ENCODE data around the gene NIM1K. TPM values are rescaled to one million over a fixed set of nuclear protein-coding genes. Genes with fewer than 3 reads are reported as not detected.

NIM1K gene
- total RNA-seq, 1 donor from 2014 or later = 4.8 TPM

DNA sequence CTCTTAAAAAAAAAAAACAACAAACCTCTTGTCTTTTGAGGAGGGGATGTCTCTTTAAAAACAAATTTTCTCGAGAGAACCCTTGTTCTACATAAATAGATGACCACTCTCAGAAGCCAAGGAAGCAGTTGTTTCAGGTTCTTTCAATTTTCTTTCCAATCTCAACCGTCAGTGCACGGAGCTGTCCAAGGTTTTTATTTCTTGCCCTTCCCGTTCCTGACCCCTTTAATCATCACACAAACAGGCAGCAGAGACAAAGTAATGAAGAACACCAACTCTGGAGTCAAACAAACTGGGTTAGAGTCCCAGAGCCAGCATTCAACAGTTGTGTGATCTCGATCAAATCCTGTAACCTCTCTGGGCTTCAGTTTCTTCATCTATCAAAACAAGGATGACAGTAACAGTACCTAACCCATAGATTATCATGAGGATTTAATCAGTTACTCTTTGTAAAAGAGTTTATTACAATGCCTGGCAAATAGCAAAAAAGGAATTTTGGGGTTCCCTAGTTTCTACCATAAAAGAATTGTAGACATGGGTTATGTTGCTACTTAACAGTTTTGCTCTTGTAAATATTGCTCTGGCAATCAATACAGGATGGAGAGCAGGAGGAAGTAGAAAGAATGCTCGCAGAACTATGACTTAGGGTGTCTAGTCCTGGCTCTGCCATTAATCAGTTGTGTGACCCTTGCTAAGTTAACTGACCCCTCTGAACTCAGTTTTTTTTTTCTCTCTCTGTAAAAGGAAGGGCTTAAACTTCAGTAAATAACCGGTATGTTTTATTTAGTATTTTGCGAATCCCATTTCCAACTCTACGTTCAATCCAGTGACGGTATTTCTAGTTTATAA lies 1.0 kb upstream of the NIM1K start:
- no peak overlapping the region for H3K4me3 ChIP-seq
- TF ChIP-seq, protein P1, sequence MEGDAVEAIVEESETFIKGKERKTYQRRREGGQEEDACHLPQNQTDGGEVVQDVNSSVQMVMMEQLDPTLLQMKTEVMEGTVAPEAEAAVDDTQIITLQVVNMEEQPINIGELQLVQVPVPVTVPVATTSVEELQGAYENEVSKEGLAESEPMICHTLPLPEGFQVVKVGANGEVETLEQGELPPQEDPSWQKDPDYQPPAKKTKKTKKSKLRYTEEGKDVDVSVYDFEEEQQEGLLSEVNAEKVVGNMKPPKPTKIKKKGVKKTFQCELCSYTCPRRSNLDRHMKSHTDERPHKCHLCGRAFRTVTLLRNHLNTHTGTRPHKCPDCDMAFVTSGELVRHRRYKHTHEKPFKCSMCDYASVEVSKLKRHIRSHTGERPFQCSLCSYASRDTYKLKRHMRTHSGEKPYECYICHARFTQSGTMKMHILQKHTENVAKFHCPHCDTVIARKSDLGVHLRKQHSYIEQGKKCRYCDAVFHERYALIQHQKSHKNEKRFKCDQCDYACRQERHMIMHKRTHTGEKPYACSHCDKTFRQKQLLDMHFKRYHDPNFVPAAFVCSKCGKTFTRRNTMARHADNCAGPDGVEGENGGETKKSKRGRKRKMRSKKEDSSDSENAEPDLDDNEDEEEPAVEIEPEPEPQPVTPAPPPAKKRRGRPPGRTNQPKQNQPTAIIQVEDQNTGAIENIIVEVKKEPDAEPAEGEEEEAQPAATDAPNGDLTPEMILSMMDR (IDR thresholded peaks at IDR 0.05) = no peak
- intact Hi-C loops (cut with DNase I) = no loop called here

DNA sequence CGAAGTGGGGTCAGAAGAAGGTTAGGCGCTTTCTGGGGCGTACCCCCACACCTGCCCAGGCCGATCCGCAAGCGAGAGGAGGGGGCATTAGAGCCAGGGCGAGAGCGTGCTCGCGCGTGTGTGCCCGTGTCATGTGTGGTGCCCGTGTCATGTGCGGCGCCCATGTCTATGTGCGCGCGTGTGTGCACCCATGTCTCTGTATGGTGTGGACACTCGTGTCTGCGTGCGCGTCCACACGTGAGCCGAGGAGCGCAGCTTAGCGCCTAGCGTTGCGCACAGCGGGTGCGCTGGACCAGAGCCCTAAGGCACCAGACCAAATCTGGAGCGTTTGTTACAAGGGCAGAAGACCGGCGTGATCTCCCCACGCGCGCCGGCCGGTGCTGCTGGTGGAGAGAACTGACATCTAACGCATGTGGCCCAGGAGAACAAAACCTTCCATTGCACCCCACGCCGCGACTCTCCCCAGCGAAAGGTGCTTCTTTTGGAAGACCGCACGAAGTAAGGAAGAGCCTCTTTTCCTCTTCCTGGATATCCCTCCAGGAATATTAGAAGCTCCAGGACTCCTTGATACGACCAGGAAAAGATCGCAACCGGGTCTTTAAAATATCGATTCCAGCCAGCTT lies 644 bp downstream of the NIM1K start:
- intact Hi-C loops (cut with DNase I) = no loop called here
- Histone ChIP-seq H3K27ac (peak overlapping the region; percentile 18), H3K4me3 (peak overlapping the region; percentile 66), H3K9me3 (no peaks in the 10 kb centered on the region), H3K27me3 (ENCODE audit: low read depth) (peaks cover 12% of the 10 kb centered on the region), H3K4me1 (peaks cover 26% of the 10 kb centered on the region), H3K36me3 (no peaks in the 10 kb centered on the region)
- TF ChIP-seq, protein P1 (IDR thresholded peaks at IDR 0.05) = no peak
- peak; percentile 55 for DNase-seq
- ATAC-seq = peak; percentile 60 to 72

More for the DNA sequence above, 1.0 kb upstream of the NIM1K start:
- Histone ChIP-seq H3K27me3 (ENCODE audit: low read depth) (peaks cover 12% of the 10 kb centered on the region), H3K9me3 (no peaks in the 10 kb centered on the region), H3K27ac (no peak overlapping the region), H3K4me1 (peaks cover 26% of the 10 kb centered on the region), H3K36me3 (no peaks in the 10 kb centered on the region)
- ATAC-seq (no peak), DNase-seq (no peak)

DNA sequence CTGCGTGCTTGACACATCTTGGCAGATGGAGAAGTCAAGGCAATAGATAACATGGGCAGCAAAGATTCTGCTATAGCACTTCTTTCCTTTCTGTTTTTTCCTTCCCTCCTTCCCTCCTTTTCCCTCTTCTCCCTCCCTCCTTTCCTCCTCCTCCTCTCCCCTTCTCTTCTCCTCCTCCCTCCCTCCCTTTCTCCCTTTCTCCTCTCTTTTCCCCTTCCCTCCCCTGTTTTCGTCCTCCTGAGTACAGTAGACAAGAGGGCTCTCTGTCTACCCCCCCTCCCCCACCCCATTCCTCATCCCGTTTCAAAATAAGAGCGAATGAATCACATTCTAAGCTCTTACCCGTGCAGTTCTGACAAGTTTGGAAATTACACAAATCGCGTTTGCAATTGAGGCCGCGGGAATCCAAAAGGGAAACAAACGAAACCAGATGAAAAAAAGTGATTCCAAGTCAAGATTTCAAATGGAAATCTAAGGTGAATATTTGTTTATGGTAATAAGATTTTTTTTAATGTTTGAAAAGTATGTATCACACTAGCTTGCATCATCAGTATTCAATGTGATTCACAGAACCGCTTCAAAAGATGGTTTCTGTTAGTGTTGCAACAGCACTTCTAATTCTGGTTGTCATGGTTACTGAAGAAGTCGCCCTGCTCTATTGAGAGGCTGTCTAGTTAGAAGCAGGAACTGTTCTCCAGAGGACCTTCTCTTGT lies 1.3 kb downstream of the NIM1K start:
- no peak for DNase-seq
- H3K27ac ChIP-seq = no peak overlapping the region
- intact Hi-C loops (cut with DNase I) = no loop called here

DNA sequence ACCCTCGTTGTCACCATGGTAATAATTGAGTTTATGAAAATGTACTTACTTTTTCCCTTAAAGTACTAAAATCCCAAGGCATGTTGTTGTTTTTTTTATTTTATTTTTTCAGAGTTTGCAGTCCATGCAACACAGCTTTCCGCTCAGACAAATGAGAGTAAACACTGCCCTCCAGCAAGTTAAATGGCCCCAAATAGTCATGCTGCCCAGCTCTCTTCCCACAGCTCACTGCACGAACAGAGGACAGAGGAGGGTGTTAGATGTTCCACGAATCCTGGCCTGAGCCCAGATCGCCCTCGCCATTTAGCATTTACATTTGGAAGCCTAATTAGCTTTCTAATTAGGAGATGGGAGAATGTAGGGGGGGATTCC lies 1.9 kb downstream of the NIM1K start:
- Histone ChIP-seq H3K4me3 (peak overlapping the region; percentile 66), H3K36me3 (no peaks in the 10 kb centered on the region), H3K9me3 (no peaks in the 10 kb centered on the region), H3K27ac (no peak overlapping the region), H3K27me3 (ENCODE audit: low read depth) (peaks cover 12% of the 10 kb centered on the region), H3K4me1 (peaks cover 26% of the 10 kb centered on the region)
- intact Hi-C loops (cut with DNase I) = no loop called here
- TF ChIP-seq, protein P1 (IDR thresholded peaks at IDR 0.05) = no peak
- no peak for DNase-seq
- ATAC-seq = peak in 1 of 2 donors; percentile 34

More for the DNA sequence above, 1.3 kb downstream of the NIM1K start:
- no peaks in the 10 kb centered on the region for H3K36me3 ChIP-seq
- H3K27me3 ChIP-seq (ENCODE audit: low read depth) = peaks cover 12% of the 10 kb centered on the region
- peak overlapping the region; percentile 66 for H3K4me3 ChIP-seq
- TF ChIP-seq, protein P1 (IDR thresholded peaks at IDR 0.05) = no peak
- no peaks in the 10 kb centered on the region for H3K9me3 ChIP-seq
- peak; percentile 63 to 76 for ATAC-seq
- H3K4me1 ChIP-seq = peaks cover 26% of the 10 kb centered on the region

DNA sequence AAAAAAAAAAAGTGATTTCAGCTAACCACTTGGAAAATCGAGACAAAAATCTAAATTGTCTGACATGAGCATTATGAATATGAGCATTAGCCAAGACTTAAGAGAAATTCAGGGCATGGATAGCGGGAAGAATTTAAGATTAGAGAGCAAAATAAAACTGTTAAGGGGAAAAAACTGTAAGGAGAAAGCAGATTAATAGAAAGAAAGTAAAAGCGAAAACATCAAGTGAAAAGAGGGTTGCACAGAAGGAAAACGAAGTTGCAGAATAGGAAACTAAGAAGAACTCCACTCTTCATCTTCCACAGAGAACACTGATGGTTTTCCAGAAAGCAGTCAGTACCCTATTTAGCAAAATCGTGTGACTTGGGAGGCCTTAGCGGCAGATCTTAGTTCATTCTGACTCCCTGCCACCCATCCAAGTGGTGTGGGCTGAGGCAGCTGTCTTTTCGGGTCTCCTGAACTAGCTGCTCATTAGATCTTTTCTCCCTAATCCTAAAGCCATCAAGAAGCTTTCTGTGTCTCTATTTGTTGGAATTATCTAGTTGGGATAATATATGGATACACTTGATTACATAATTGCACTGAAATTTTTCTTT lies 3.7 kb downstream of the NIM1K start:
- intact Hi-C loops (cut with DNase I) = no loop called here
- ATAC-seq (no peak), DNase-seq (no peak)
- Histone ChIP-seq H3K4me3 (no peak overlapping the region), H3K27ac (no peak overlapping the region), H3K4me1 (peaks cover 26% of the 10 kb centered on the region), H3K36me3 (no peaks in the 10 kb centered on the region), H3K9me3 (no peaks in the 10 kb centered on the region), H3K27me3 (ENCODE audit: low read depth) (peaks cover 12% of the 10 kb centered on the region)
- TF ChIP-seq, protein P1 (IDR thresholded peaks at IDR 0.05) = no peak
